ENCODE measurements around the gene RNF224.

RNF224 gene

DNA sequence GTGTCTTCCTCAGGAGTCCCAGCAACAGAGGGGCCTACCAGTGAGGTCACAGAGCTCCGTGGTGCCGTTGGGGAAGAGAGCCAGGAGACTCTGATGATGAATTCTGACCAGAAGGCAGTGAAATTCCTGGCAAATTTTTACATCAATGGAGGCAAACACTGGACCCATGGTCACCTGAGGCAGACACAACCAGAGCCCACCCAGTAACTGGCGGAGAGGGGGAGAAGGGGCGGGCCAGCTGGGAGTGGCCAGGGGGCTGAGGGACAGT lies 23.8 kb downstream of the RNF224 start, which contains the start of gene STPG3:
STPG3 (plus strand) TSS at position 93 of the 268 bp plus-strand sequence; CDS start at position 94, 1 bp downstream.
- no peak within 1 kb of the TSS for H3K4me3 ChIP-seq (ENCODE audit: control insufficient read depth, low read depth, low read length)

GRCh38 chr9:137251490-137252268 lies 24.4 kb downstream of the RNF224 start:
- no peak overlapping the region for H3K4me3 ChIP-seq (ENCODE audit: control insufficient read depth, low read depth, low read length)
- TF ChIP-seq, protein P1, sequence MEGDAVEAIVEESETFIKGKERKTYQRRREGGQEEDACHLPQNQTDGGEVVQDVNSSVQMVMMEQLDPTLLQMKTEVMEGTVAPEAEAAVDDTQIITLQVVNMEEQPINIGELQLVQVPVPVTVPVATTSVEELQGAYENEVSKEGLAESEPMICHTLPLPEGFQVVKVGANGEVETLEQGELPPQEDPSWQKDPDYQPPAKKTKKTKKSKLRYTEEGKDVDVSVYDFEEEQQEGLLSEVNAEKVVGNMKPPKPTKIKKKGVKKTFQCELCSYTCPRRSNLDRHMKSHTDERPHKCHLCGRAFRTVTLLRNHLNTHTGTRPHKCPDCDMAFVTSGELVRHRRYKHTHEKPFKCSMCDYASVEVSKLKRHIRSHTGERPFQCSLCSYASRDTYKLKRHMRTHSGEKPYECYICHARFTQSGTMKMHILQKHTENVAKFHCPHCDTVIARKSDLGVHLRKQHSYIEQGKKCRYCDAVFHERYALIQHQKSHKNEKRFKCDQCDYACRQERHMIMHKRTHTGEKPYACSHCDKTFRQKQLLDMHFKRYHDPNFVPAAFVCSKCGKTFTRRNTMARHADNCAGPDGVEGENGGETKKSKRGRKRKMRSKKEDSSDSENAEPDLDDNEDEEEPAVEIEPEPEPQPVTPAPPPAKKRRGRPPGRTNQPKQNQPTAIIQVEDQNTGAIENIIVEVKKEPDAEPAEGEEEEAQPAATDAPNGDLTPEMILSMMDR (conservative IDR thresholded peaks at IDR 0.05; ENCODE audit: control insufficient read depth, insufficient read depth, low read depth, low read length), result no peak
- DNase-seq (ENCODE audit: low read depth), result no peak

More for the DNA sequence above, 23.8 kb downstream of the RNF224 start, which contains the start of gene STPG3:
- DNase-seq (ENCODE audit: low read depth), result no peak
- TF ChIP-seq, protein P1 (conservative IDR thresholded peaks at IDR 0.05; ENCODE audit: control insufficient read depth, insufficient read depth, low read depth, low read length), result no peak

- no peak for DNase-seq (ENCODE audit: low read depth)
- TF ChIP-seq, protein P1 (conservative IDR thresholded peaks at IDR 0.05; ENCODE audit: control insufficient read depth, insufficient read depth, low read depth, low read length), result no peak
Measured at GRCh38 chr9:137252555-137253506, 25.5 kb downstream of the RNF224 start.

GRCh38 chr9:137253717-137254623 lies 26.7 kb downstream of the RNF224 start:
- peak overlapping the region; percentile 68 for H3K4me3 ChIP-seq (ENCODE audit: control insufficient read depth, low read depth, low read length)
- no peak for DNase-seq (ENCODE audit: low read depth)
- TF ChIP-seq, protein P1 (conservative IDR thresholded peaks at IDR 0.05; ENCODE audit: control insufficient read depth, insufficient read depth, low read depth, low read length), result no peak

More at GRCh38 chr9:137252555-137253506, 25.5 kb downstream of the RNF224 start:
- no peak overlapping the region for H3K4me3 ChIP-seq (ENCODE audit: control insufficient read depth, low read depth, low read length)

GRCh38 chr9:137254624-137255447 lies 27.5 kb downstream of the RNF224 start, which contains the start of gene NELFB:
Gene NELFB (plus strand): TSS chr9:137255327.
- H3K4me3 ChIP-seq (ENCODE audit: control insufficient read depth, low read depth, low read length), result peak within 1 kb of the TSS; percentile 87
- DNase-seq (ENCODE audit: low read depth), result peak; percentile 72
- TF ChIP-seq, protein P1 (conservative IDR thresholded peaks at IDR 0.05; ENCODE audit: control insufficient read depth, insufficient read depth, low read depth, low read length), result no peak

All from fibroblast of mammary gland (primary cell).